Bronchial epithelial cell (primary cell): ENCODE results near the gene LDLRAD4. TPM values are rescaled to one million over a fixed set of nuclear protein-coding genes. Genes with fewer than 3 reads are reported as not detected.

Experiments used
- DNase-seq: peaks from one replicate; pipeline ENCODE4 v3.0.0-alpha.2; 2010; ENCODE audit warnings: low read depth
- FAIRE-seq: peaks from 2 replicates; lab custom pipeline; 2011; peaks lifted over from hg19 to GRCh38; lab: Jason Lieb, UNC
- H3K27me3 ChIP-seq: 2 replicates; pipeline ENCODE4 v1.5.1; 2011; ENCODE audit warnings: low read length; ENCODE audit not compliant: control insufficient read depth, insufficient read depth
- H3K36me3 ChIP-seq: 2 replicates; pipeline ENCODE4 v1.5.1; 2011; ENCODE audit warnings: low read length; ENCODE audit not compliant: control insufficient read depth, insufficient read depth
- H3K4me3 ChIP-seq: 2 replicates; pipeline ENCODE4 v1.5.1; 2011; ENCODE audit warnings: mild to moderate bottlenecking, low read depth, low read length, control low read depth
- total RNA-seq: library from RNA; depleted of rRNA; stranded (reverse); fragments of >200 nt; gene quantifications from 2 replicates; pipeline ENCODE4 v1.2.1, GENCODE V29; 2014
- TF ChIP-seq, protein P1 (sequence below): IDR thresholded peaks from 2 replicates; pipeline ENCODE4 v1.5.1; 2011; ENCODE audit warnings: mild to moderate bottlenecking, moderate library complexity, low read length, control low read depth, inconsistent platforms; ENCODE audit not compliant: insufficient read depth, severe bottlenecking

The LDLRAD4 gene
- total RNA-seq, 1 donor from 2014 or later, result not detected

DNA sequence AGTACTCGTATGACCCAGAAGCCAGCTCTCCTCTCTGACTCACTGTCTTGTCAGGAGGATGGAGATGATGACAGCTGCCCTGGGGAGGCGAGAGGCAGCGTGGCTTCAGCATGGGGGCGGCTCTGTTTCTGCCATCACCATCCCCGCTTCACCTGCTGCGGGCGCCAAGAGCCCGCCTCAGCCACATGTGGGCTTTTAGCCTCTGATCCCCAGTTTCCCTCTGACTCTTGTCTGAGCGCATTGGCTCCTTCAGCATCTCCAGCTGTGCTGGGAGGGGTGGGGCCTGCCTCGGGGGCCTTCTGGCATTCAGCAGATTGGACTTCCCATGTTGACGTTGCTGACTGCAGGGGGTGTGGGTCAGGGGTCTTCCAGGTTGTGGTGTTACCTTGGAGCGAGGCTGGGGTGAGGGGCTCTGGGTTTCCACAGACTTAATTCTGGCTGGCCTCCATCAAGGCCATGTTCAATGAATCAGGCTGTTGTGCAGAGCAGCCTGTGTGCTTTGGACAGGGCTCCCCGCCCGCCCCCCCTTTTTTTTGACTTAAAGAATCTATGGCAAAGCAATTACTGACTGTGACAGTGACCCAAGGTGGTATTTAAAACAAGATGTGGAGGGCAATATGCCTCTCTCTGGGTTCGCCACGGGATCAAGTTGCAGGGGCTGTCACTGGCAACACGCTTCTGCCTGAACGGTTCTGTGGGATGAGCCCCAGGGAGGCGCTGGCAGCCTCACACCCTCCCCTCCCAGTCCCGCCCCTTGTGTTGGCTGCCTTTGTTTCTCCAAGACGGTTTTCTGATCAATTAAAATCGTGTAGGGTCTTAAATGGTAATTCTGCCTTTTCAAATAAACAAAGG, 228.3 kb downstream of the LDLRAD4 start:
- FAIRE-seq (no peak), DNase-seq (no peak)
- Histone ChIP-seq H3K4me3 (no peak overlapping the region), H3K27me3 (no peaks in the 10 kb centered on the region), H3K36me3 (no peaks in the 10 kb centered on the region)
- TF ChIP-seq, protein P1, sequence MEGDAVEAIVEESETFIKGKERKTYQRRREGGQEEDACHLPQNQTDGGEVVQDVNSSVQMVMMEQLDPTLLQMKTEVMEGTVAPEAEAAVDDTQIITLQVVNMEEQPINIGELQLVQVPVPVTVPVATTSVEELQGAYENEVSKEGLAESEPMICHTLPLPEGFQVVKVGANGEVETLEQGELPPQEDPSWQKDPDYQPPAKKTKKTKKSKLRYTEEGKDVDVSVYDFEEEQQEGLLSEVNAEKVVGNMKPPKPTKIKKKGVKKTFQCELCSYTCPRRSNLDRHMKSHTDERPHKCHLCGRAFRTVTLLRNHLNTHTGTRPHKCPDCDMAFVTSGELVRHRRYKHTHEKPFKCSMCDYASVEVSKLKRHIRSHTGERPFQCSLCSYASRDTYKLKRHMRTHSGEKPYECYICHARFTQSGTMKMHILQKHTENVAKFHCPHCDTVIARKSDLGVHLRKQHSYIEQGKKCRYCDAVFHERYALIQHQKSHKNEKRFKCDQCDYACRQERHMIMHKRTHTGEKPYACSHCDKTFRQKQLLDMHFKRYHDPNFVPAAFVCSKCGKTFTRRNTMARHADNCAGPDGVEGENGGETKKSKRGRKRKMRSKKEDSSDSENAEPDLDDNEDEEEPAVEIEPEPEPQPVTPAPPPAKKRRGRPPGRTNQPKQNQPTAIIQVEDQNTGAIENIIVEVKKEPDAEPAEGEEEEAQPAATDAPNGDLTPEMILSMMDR, result no peak

DNA sequence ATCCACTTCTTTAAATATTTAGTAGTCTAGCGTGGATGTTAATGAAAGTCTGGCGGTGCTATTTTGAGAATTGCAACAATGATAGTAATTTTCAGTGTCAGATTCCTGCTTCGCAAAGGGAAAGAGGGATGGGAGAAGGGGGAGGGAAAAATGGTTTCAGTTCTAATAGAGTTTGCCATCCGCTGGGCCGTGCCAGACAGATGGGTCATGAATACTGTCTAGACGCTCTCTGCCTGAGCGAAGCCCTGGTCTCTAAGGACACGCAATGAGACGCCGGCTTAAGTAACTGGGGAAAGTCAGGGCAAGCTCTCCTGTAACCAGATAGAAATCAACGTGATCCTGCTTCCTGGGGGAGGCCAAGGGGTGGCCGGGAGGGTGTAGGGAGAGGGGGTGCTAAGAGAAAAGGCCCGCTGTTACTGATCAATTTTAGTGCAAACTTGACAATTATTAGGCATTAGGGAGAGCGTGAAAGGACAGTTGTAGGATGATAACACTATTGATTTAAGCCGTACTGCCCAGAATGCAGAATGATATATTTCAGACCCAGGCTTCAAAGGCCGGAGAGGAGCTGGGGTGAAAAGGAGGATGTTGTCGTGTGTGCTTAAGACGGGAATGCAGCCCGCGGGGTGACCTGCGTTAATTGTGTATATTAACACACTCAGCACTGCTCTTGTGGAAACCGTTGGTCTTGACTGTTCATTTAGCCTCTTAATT, 229.2 kb downstream of the LDLRAD4 start:
- DNase-seq (peak; percentile 20), FAIRE-seq (no peak)
- Histone ChIP-seq H3K27me3 (no peaks in the 10 kb centered on the region), H3K4me3 (no peak overlapping the region), H3K36me3 (no peaks in the 10 kb centered on the region)
- TF ChIP-seq, protein P1, result no peak

DNA sequence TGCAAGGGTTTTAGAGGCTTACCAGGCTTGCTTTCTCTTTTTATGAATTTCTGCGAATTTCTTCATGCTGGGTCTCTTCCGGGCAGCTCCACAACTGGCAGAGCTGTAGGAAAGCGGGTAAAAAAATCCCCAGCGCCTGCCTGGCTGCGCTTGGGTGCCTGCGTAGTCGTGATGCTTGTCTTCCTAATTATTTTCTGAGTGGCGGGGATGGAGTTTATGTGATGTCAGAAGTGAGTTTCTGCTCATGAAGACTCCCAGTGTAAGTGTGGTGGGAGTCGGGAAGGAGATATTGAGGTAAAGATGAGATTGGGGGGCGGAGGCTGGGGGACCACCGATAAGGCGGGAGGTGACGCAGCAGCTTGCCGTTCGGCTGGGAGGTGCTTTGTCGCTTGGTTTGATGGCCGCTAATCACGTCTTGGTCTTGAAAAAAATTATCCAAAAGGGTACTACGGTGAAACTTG, 229.8 kb downstream of the LDLRAD4 start:
- TF ChIP-seq, protein P1, result no peak
- DNase-seq (no peak), FAIRE-seq (no peak)
- no peaks in the 10 kb centered on the region for H3K27me3 ChIP-seq
- no peaks in the 10 kb centered on the region for H3K36me3 ChIP-seq
- no peak overlapping the region for H3K4me3 ChIP-seq

DNA sequence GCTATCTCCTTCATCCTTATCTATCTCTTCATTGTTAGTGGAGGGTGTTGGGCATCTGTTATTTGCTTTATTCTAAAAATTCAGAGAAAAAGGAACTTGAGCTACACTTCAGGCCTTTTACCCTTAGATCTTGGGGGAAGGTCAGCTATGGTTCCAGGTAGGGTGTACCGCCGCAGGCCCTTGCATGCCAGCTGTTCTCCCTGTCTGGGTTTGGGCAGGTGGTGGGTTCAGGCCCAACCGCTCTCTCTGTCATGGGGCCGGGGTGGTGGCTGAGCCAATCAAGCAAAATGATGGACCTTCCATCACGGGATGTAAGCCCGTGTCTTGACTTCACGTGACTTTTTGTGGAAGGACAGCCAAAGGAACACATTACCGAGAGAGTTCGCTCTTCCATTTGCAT, 231.1 kb downstream of the LDLRAD4 start:
- H3K4me3 ChIP-seq, result no peak overlapping the region
- DNase-seq, result no peak
- TF ChIP-seq, protein P1, result no peak
- H3K27me3 ChIP-seq, result no peaks in the 10 kb centered on the region
- no peaks in the 10 kb centered on the region for H3K36me3 ChIP-seq
- no peak for FAIRE-seq

DNA sequence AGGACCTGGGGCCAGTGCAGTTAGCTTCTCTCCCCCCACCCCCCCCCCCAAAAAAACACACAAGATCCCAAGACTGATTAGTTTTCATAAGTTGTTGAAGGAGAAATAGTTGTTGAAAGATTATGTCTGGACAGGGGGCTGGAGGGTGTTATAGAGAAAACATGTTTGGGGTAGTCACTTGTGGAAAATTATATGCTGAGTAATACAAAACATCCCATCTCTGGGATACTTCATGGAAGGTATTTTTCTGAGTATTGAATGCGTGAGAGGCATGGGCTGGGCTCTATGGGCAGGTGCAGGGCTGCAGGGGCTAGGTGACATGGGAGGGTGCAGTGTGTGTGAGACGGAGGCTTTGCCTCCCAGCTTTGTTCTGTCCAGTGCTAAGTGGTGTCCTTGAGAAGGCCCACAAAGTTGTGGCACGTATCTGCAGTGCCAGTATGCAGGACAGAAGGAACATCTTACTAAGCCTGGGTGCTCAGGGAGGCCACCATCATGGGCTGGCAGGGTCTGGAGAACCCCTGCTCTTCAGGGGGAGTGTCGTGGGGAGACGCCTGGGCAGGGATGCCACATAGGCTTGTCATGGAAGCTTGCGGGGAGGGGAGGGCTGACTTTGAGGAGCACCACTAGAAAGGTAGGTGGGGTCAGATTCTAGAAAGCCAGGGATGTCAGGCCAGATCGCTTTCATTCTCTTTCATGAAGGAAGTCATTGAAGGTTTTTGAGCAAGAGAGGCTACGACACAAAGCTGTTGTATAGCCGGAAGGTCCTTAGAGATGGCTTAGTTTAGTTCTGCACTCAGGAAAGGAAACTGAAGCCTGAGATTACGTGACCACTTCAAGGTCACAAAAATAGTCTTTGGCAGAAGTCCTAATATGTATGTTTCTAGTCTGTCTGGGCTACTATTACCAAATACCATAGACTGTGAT, 232.0 kb downstream of the LDLRAD4 start:
- no peak for DNase-seq
- no peak overlapping the region for H3K4me3 ChIP-seq
- H3K27me3 ChIP-seq, result no peaks in the 10 kb centered on the region
- no peak for FAIRE-seq
- TF ChIP-seq, protein P1, result no peak
- no peaks in the 10 kb centered on the region for H3K36me3 ChIP-seq
